GM18909 (cell line): ENCODE measurements around the gene CAD.

Source experiments
- ATAC-seq: cut with Tn5 transposase; IDR thresholded peaks from one replicate; pipeline ENCODE4 v1.9.1; 2021; ENCODE audit warnings: mild to moderate bottlenecking; ENCODE audit not compliant: unreplicated experiment, poor library complexity

The CAD gene

DNA sequence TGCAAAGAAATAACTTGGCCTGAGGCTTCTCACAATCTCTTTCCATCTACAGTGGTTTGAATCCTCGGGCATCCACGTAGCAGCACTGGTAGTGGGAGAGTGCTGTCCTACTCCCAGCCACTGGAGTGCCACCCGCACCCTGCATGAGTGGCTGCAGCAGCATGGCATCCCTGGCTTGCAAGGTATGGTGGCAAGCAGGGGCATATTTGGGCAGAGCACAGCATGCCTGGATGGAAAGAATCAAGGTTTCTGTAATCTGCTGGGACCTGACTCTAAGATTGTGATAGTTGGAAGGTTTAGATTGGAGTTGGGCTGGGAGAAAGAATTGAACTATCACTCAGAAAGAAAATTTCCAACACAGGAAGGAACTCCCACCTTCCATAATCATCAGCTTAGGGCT, 4.0 kb downstream of the CAD start:
- no peak for ATAC-seq

DNA sequence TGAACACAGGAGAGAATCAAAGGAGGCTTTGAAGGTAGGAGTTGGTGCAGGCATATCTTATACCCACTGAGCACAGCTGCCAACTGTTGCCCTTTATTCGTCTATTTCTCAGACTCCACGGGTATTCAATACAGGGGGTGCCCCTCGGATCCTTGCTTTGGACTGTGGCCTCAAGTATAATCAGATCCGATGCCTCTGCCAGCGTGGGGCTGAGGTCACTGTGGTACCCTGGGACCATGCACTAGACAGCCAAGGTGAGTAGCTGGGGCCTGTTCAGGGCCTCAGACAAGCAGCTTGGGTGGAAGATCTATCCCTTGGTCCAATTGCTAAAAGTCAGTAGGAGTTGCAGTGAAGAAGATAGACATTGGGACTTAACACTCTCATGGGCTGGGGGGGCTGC, 5.2 kb downstream of the CAD start:
- no peak for ATAC-seq

DNA sequence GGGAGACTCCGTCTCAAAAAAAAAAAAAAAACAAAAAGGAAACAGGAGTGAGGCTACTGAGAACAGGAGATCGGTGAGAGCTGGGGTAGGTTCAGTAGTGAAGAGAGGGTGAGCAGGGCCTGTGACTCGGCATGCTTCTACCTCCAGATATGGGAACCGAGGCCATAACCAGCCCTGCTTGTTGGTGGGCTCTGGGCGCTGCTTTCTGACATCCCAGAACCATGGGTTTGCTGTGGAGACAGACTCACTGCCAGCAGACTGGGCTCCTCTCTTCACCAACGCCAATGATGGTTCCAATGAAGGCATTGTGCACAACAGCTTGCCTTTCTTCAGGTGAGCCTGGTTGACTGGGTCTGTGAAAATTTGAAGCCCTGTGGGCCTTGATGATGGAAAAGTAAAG, 6.2 kb downstream of the CAD start:
- ATAC-seq: no peak

DNA sequence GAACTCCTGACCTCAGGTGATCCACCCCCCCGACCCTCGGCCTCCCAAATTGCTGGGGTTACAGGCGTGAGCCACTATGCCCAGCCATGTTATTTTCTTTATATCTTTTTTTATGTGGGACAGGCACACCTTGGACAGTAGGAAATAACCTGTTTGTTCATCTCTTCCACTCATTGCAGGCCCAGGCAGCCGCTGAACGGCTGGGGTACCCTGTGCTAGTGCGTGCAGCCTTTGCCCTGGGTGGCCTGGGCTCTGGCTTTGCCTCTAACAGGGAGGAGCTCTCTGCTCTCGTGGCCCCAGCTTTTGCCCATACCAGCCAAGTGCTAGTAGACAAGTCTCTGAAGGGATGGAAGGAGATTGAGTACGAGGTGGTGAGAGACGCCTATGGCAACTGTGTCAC, 8.4 kb downstream of the CAD start:
- ATAC-seq: no peak

DNA sequence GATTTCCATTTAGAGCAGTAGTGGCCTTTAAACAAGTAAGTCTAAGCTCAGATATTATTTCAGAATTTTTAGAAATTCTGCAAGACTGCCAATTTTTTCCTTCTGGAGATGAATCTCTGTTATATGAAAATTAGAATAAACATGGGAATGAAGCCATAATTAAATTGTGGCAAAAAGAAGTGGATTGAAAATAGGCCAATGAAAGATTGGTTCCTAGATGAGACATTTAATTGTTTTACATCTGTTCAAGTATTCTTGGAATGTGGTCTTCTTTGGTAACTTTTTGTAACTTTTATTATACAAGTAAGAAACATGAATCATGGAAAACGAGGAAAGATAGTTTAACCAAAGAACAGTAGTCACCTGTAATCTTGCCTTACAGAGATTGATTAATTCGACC, 10.3 kb downstream of the CAD start:
- ATAC-seq: no peak

DNA sequence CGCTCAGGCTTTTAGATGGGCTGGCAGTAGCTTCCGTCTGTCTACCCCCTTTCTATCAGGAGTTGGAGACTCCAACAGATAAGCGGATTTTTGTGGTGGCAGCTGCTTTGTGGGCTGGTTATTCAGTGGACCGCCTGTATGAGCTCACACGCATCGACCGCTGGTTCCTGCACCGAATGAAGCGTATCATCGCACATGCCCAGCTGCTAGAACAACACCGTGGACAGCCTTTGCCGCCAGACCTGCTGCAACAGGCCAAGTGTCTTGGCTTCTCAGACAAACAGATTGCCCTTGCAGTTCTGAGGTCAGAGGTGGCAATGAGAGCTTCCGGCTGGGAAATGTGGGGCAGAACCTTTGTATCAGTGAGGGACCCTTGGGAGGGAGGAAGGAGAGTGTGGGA, 14.8 kb downstream of the CAD start:
- ATAC-seq: no peak

DNA sequence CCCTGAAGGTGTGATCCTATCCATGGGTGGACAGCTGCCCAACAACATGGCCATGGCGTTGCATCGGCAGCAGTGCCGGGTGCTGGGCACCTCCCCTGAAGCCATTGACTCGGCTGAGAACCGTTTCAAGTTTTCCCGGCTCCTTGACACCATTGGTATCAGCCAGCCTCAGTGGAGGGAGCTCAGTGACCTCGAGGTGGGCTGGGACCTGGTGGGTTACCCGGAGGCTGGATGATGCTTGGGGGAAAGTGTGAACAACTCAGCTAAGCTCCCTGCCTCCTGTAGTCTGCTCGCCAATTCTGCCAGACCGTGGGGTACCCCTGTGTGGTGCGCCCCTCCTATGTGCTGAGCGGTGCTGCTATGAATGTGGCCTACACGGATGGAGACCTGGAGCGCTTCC, 16.2 kb downstream of the CAD start:
- ATAC-seq: no peak

DNA sequence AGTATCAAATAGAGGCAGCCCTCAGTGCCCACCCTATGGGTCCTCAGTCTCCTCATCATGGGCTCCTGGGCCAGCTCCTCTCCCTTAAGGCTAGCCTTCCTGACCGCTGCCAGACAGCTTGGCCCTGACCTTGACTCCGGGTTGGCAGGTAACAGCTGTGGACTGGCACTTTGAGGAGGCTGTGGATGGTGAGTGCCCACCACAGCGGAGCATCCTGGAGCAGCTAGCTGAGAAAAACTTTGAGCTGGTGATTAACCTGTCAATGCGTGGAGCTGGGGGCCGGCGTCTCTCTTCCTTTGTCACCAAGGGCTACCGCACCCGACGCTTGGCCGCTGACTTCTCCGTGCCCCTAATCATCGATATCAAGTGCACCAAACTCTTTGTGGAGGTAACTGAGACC, 19.0 kb downstream of the CAD start:
- ATAC-seq: no peak

DNA sequence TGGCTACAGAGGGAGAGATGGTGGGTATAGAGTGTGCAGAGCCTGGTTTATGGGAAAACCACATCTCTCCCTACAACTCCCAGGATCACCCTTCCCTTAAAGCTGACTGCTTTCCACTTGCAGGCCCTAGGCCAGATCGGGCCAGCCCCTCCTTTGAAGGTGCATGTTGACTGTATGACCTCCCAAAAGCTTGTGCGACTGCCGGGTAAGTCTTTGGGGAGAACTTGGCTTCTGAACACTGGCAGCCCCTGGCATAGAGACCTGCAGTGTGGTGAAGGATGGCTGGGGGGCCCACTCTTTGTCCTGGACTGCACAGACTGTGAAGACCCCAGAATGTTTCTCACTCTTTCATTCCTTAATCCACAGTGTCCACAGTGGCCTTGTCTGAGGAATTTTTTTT, 19.5 kb downstream of the CAD start:
- ATAC-seq: no peak

DNA sequence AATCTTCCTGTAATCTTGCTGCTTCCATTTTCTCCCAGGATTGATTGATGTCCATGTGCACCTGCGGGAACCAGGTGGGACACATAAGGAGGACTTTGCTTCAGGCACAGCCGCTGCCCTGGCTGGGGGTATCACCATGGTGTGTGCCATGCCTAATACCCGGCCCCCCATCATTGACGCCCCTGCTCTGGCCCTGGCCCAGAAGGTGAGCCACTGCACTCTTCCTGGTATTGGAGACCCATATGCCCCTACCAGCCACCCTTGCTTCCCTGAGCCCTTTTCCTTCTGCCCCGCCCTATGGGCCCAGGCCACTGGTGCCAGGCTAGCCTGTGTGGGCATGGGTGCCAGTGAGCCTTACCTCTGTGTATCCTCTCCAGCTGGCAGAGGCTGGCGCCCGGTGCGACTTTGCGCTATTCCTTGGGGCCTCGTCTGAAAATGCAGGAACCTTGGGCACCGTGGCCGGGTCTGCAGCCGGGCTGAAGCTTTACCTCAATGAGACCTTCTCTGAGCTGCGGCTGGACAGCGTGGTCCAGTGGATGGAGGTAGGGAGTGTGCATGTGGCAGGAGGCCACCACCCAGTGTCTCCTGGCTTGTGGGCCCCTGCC, 20.3 kb downstream of the CAD start:
- ATAC-seq: no peak

DNA sequence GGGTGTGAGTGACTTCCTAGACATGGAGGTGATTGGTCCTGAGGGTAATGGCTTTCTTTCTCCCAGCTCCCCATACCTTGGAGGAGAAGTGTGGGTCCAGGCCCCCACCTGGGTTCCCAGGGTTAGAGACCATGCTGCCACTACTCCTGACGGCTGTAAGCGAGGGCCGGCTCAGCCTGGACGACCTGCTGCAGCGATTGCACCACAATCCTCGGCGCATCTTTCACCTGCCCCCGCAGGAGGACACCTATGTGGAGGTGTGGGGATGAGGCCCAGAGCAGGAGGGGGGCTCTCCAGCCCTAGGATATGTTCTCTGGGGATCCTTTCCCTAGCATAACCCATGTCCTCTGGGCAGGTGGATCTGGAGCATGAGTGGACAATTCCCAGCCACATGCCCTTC, 21.8 kb downstream of the CAD start:
- ATAC-seq: no peak

DNA sequence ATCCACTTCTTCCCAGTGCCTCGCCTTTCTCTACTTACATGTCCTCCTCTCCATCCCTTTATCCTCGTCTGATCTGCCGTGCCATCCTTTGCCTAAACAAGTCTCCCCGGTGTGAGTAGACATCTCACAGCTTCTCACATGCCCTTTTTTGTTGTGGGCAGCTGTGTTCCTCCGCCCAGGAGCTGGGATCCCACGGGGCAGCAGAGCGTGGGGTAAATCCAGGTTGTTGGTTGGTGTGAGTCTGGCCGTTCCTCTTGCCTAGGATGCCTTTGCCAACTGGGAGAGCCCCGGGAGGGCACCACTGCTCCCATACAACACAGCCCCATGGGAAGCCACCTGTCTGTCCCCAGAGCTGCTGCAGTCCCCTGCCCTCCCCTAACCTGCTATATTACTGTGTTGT, 23.2 kb downstream of the CAD start:
- no peak for ATAC-seq

DNA sequence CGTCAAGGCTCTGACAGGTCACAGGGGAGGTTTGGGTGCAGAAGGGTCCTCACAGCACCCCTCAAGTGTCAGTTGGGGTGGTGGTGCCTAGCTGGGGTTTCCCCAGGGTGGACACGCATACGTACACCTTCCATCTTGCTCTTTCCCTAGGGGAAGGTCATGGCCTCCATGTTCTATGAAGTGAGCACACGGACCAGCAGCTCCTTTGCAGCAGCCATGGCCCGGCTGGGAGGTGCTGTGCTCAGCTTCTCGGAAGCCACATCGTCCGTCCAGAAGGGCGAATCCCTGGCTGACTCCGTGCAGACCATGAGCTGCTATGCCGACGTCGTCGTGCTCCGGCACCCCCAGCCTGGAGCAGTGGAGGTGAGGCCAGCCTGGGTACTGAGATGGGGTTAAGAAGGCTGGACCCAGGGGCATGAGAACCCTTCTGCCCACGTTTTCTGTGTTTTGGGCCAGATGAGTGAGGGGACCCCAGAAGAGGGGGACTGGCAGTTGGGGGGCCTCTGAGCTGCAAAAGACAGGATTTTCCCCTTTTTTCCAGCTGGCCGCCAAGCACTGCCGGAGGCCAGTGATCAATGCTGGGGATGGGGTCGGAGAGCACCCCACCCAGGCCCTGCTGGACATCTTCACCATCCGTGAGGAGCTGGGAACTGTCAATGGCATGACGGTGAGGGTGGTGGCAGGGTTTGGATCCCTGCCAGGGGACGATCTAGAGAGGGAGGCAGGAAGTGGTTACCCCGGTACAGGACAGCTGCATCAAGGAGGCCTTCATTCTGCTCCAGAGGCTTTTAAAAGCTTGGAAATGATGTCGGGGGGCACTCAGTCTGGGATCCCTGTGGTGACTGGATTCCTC, 24.8 kb downstream of the CAD start:
- ATAC-seq: no peak

DNA sequence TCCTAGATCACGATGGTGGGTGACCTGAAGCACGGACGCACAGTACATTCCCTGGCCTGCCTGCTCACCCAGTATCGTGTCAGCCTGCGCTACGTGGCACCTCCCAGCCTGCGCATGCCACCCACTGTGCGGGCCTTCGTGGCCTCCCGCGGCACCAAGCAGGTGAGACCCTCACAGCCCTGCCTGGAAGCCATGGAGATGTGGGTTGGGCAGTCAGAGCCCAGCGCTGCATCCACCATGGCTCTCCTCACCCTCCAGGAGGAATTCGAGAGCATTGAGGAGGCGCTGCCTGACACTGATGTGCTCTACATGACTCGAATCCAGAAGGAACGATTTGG, 25.4 kb downstream of the CAD start:
- ATAC-seq: no peak

DNA sequence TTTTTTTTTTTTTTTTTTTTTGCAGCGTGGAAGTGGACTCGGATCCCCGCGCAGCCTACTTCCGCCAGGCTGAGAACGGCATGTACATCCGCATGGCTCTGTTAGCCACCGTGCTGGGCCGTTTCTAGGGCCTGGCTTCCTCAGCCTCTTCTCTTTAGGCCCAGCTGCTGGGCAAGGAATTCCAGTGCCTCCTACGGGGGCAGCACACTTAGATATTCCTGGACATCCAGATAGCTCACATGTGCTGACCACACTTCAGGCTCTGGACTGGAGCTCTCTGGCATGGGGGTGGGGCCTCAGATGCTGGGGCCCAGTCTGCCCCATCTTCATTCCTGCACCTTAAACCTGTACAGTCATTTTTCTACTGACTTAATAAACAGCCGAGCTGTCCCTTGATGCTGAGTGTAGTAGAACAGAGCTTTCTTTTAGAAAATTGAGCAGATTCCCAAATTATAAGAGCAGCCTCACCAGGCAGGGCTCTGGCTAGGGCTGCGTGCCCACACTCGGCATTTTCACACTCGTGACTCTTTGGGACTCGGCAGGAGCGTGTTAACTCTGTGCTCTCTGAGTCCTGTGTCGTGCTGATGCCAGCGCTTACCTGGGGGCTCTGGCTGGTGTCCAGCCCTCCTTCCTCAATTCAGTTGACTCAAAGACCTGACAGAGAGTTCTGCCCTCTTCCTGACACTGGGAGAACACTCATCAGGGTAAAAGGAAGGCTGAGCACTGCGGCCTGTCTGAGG, 26.4 kb downstream of the CAD start:
- ATAC-seq: no peak

DNA sequence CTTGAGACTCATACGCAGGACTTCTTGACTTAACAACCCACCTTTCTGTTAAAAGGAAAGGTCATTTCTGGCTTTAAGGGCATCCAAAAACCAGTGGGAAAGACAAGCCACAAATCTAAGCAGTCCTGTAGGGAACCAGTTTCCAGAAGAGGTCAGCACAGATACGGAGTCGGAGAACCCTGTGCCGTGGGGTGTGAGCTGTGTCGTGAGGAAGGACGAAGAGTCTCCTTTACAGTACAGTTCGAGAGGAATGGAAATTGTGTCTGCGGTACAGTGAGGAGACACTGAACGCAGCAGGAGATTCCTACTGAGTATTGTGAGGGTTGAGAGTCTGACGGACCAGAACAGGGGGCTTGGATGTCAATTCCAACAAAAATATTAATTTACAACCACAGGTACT, 27.9 kb downstream of the CAD start:
- no peak for ATAC-seq

DNA sequence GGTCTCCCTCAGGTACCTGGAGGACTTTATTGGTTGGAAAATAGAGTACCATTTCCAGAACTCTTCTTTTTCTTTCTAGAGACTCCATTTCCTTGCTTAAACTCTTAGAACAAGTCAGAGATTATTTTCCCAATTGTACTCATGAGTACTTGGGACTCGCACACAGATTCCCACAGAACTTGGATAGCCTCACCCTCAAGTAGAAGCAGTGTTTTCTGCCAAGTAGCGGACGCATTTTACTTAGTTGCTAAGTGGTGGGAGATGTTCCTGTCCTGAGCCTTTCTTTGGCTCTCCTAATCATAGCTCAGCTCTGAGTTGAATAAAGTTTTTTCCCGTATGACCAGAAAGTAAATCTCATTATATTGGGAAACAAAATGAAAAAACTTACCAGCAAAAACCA, 28.5 kb downstream of the CAD start:
- ATAC-seq: no peak

DNA sequence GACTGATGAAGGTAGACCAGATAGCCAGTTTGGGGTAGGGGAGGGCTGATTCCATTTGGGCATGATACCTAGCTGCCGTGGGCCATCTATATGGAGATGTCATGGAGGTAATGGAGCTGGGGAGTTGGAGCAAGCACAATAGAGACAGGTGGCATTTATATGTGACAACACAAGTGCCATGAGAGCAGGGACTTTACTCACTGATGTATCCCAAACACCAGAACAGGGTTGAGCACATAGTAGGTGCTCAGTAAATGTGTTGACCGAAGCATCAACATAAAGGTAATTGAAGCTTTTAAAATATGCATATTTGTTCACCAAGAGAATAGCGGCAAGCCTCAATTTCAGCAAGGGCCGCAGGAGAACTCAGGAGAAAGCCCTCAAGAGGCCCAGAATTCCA, 30.7 kb downstream of the CAD start:
- no peak for ATAC-seq

DNA sequence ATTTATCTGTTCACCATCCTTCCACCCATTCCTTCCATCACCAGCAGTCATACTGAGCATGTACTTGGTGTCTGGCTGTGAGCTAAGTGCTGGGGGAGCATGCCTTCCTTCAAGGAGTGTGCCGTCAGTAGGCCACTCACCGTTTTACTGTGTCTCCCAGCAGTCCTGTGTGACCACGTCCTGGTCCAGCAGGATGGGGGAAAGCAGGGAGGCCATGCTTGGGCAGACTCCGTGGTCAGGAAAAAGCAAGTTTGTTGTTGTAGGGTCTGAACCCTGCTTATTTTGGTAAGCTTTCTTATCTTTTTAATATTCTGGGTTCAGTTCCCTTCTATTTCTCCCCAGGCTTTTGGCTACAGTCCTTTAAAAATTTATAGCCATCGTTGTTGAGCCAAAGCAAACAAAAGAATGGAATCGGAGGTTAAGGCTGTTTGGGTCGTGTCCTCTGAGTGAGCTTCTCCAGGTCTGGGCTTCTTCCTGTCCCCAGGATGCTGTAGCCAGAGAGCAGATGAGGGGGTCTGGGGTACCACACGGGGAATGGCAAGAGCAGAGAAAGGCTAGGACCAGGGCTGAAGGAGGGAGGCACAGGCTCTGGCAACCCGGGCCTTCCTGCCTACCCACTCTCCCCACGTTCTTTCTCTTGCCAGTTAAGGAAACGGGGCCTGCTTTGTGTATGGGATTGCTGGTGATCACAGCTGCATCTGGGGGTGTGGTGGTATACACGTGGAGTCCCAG, 32.2 kb downstream of the CAD start:
- no peak for ATAC-seq

DNA sequence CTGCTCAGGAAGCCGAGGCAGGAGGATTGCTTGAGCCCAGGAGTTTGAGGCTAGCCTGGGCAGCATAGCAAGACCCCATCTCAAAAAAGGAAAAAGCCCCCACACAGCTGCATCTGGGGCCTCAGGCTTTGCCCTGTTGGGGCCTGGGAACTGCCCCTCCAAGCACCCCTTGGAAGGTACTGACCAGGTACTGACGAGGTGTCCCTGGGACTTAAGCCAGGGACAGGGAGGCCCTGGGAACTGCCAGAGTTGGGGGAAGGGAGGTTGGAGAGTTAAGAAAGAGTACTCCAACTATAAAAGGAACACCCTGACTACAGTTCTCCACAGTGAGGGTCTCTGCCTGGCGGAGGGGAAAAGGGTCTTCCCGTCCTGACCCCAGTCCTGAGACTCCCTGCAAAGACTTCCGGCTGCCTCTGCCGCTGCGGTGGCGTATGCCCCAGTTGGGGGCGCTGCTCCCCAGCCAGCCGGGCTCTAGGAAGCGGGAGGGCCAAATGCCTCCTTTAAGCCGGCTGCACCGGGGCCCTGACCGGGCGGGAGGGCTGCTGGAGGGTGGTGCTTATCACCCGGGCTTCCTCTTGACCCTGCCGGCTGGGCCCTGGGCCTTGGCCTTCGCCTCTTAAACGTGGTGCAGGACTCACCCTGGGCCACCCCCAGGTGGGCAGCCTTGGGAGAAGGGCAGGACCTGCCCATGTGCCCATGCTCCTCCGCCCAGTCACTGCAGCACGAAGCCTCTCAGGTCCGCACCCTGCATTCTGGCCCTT, 32.9 kb downstream of the CAD start:
- ATAC-seq: no peak
